Cardiac fibroblast (primary cell): Measurements from ENCODE around the gene PSMG3.

Source experiments
- DNase-seq, 2 donors: peaks; one replicate each; pipeline versions ENCODE4 v3.0.0 to v3.0.0-alpha.2; 2010; ENCODE audit warnings: low read depth in 2 of 2
- H3K4me3 ChIP-seq, 2 donors: replicated peaks in 1 of 2; 1 replicate in 1 of 2; 2 replicates in 1 of 2; pipeline ENCODE4 v1.5.1; 2011; ENCODE audit warnings: low read depth in 2 of 2, low read length in 2 of 2, mild to moderate bottlenecking in 2 of 2, moderate library complexity in 1 of 2
- CTCF ChIP-seq: IDR thresholded peaks from one replicate; pipeline ENCODE4 v1.5.1; 2011; ENCODE audit warnings: low read depth, mild to moderate bottlenecking, low read length, inconsistent platforms

PSMG3 gene

GRCh38 chr7:1563981-1564602 lies 5.7 kb downstream of the PSMG3 start:
- H3K4me3 ChIP-seq: no peak overlapping the region
- TF ChIP-seq CTCF: no peak
- no peak for DNase-seq

- TF ChIP-seq CTCF: no peak
- H3K4me3 ChIP-seq: no peak overlapping the region
- DNase-seq: no peak
Observed at GRCh38 chr7:1562597-1563051, 7.2 kb downstream of the PSMG3 start.

GRCh38 chr7:1562116-1562515 lies 7.7 kb downstream of the PSMG3 start:
- no peak for DNase-seq
- H3K4me3 ChIP-seq: no peak overlapping the region
- TF ChIP-seq CTCF: no peak

- no peak for DNase-seq
- no peak for TF ChIP-seq CTCF
Observed at GRCh38 chr7:1561036-1561940, 8.5 kb downstream of the PSMG3 start.

GRCh38 chr7:1560620-1561031 lies 9.2 kb downstream of the PSMG3 start:
- no peak for TF ChIP-seq CTCF
- no peak for DNase-seq
- no peak overlapping the region for H3K4me3 ChIP-seq

More at GRCh38 chr7:1561036-1561940, 8.5 kb downstream of the PSMG3 start:
- no peak overlapping the region for H3K4me3 ChIP-seq

GRCh38 chr7:1559626-1560590 lies 9.9 kb downstream of the PSMG3 start:
- H3K4me3 ChIP-seq: no peak overlapping the region
- DNase-seq: no peak
- TF ChIP-seq CTCF: no peak
